Adipocyte (in vitro differentiated cells): Measurements from ENCODE around the gene KCNIP2.

ENCODE experiments used
- DNase-seq: peaks from one replicate; pipeline ENCODE4 v3.0.0-alpha.2; 2015; ENCODE audit warnings: low read depth
- H3K27me3 ChIP-seq: replicated peaks from 2 replicates; pipeline ENCODE4 v1.7.0; 2013; ENCODE audit warnings: mild to moderate bottlenecking, low read length, moderate library complexity; ENCODE audit not compliant: control insufficient read depth, insufficient read depth
- H3K36me3 ChIP-seq: 2 replicates; pipeline ENCODE4 v1.7.0; 2013; ENCODE audit warnings: low read length, mild to moderate bottlenecking, moderate library complexity; ENCODE audit not compliant: control insufficient read depth, insufficient read depth, severe bottlenecking
- H3K4me1 ChIP-seq: 2 replicates; pipeline ENCODE4 v1.7.0; 2013; ENCODE audit warnings: mild to moderate bottlenecking, low read length, moderate library complexity; ENCODE audit not compliant: control insufficient read depth, insufficient read depth
- H3K4me3 ChIP-seq: 2 replicates; pipeline ENCODE4 v1.7.0; 2013; ENCODE audit warnings: mild to moderate bottlenecking, low read length, moderate library complexity
- H3K9ac ChIP-seq: 2 replicates; pipeline ENCODE4 v1.7.0; 2013; ENCODE audit warnings: mild to moderate bottlenecking, low read length, moderate library complexity
- H3K9me3 ChIP-seq: 2 replicates; pipeline ENCODE4 v1.7.0; 2013; ENCODE audit warnings: mild to moderate bottlenecking, low read length, moderate library complexity; ENCODE audit not compliant: control insufficient read depth

KCNIP2 gene

GRCh38 chr10:101843032-101844021, at the start of gene KCNIP2:
Gene KCNIP2 (minus strand): TSS chr10:101843800. CDS start chr10:101843568, 232 bp downstream.
- Histone ChIP-seq H3K9me3 (no peaks in the 10 kb centered on the region), H3K36me3 (peaks cover 3% of the 10 kb centered on the region), H3K4me3 (peak within 1 kb of the TSS; percentile 79), H3K4me1 (peaks cover 37% of the 10 kb centered on the region), H3K9ac (peak within 1 kb of the TSS; percentile 83), H3K27me3 (no peaks in the 10 kb centered on the region)
- DNase-seq, result no peak

GRCh38 chr10:101892782-101893391, 49.3 kb upstream of the KCNIP2 start:
- Histone ChIP-seq H3K9ac (no peak overlapping the region), H3K9me3 (no peaks in the 10 kb centered on the region), H3K36me3 (no peaks in the 10 kb centered on the region), H3K4me1 (peaks cover 2% of the 10 kb centered on the region), H3K4me3 (no peak overlapping the region), H3K27me3 (no peaks in the 10 kb centered on the region)
- peak; percentile 40 for DNase-seq

- H3K9me3 ChIP-seq, result no peaks in the 10 kb centered on the region
- no peaks in the 10 kb centered on the region for H3K36me3 ChIP-seq
- peak; percentile 95 for DNase-seq
- H3K9ac ChIP-seq, result no peak overlapping the region
- no peak overlapping the region for H3K4me3 ChIP-seq
- no peaks in the 10 kb centered on the region for H3K4me1 ChIP-seq
- no peaks in the 10 kb centered on the region for H3K27me3 ChIP-seq
These were observed 45.9 kb upstream of the KCNIP2 start for GRCh38 chr10:101889256-101890210.

- H3K4me1 ChIP-seq, result no peaks in the 10 kb centered on the region
- H3K9ac ChIP-seq, result no peak overlapping the region
- H3K9me3 ChIP-seq, result no peaks in the 10 kb centered on the region
- H3K4me3 ChIP-seq, result no peak overlapping the region
- no peaks in the 10 kb centered on the region for H3K36me3 ChIP-seq
- no peak for DNase-seq
- no peaks in the 10 kb centered on the region for H3K27me3 ChIP-seq
These were observed 44.8 kb upstream of the KCNIP2 start for GRCh38 chr10:101888251-101888949.

- Histone ChIP-seq H3K4me3 (no peak overlapping the region), H3K9ac (no peak overlapping the region), H3K27me3 (no peaks in the 10 kb centered on the region), H3K36me3 (no peaks in the 10 kb centered on the region), H3K9me3 (no peaks in the 10 kb centered on the region), H3K4me1 (no peaks in the 10 kb centered on the region)
- DNase-seq, result no peak
These were observed 44.2 kb upstream of the KCNIP2 start for GRCh38 chr10:101887775-101888174.

GRCh38 chr10:101886521-101887312, 43.1 kb upstream of the KCNIP2 start:
- Histone ChIP-seq H3K36me3 (no peaks in the 10 kb centered on the region), H3K9me3 (no peaks in the 10 kb centered on the region), H3K4me3 (no peak overlapping the region), H3K4me1 (no peaks in the 10 kb centered on the region), H3K27me3 (no peaks in the 10 kb centered on the region), H3K9ac (no peak overlapping the region)
- no peak for DNase-seq

- no peak for DNase-seq
These were observed 37.6 kb upstream of the KCNIP2 start for GRCh38 chr10:101881036-101881774.

GRCh38 chr10:101880232-101880573, 36.6 kb upstream of the KCNIP2 start:
- Histone ChIP-seq H3K36me3 (no peaks in the 10 kb centered on the region), H3K9me3 (no peaks in the 10 kb centered on the region), H3K27me3 (no peaks in the 10 kb centered on the region), H3K9ac (no peak overlapping the region), H3K4me1 (peaks cover 7% of the 10 kb centered on the region), H3K4me3 (no peak overlapping the region)
- DNase-seq, result no peak

More at GRCh38 chr10:101881036-101881774, 37.6 kb upstream of the KCNIP2 start:
- Histone ChIP-seq H3K9ac (no peak overlapping the region), H3K4me1 (peaks cover 7% of the 10 kb centered on the region), H3K27me3 (no peaks in the 10 kb centered on the region), H3K9me3 (no peaks in the 10 kb centered on the region), H3K36me3 (no peaks in the 10 kb centered on the region), H3K4me3 (no peak overlapping the region)

GRCh38 chr10:101879456-101880231, 36.0 kb upstream of the KCNIP2 start:
- H3K4me1 ChIP-seq, result peaks cover 7% of the 10 kb centered on the region
- H3K27me3 ChIP-seq, result no peaks in the 10 kb centered on the region
- H3K9me3 ChIP-seq, result no peaks in the 10 kb centered on the region
- peaks cover under 1% of the 10 kb centered on the region for H3K36me3 ChIP-seq
- H3K4me3 ChIP-seq, result no peak overlapping the region
- DNase-seq, result peak; percentile 36
- H3K9ac ChIP-seq, result no peak overlapping the region
